Endothelial cell (in vitro differentiated cells): ENCODE measurements around the gene SGSH. TPM values are rescaled to one million over a fixed set of nuclear protein-coding genes. Genes with fewer than 3 reads are reported as not detected.

Source experiments
- DNase-seq: peaks from one replicate; pipeline ENCODE4 v3.0.0; 2021; ENCODE audit warnings: low spot score
- H3K27ac Mint-ChIP-seq: one replicate; pipeline ENCODE4 v1.8.0; 2021; ENCODE audit warnings: mixed read lengths, inconsistent platforms; ENCODE audit not compliant: unreplicated experiment
- H3K27me3 Mint-ChIP-seq: one replicate; pipeline ENCODE4 v1.8.0; 2021; ENCODE audit warnings: mild to moderate bottlenecking, moderate library complexity, mixed read lengths, inconsistent platforms; ENCODE audit not compliant: unreplicated experiment
- H3K36me3 Mint-ChIP-seq: one replicate; pipeline ENCODE4 v1.8.0; 2021; ENCODE audit warnings: mild to moderate bottlenecking, low read depth, mixed read lengths, inconsistent platforms; ENCODE audit not compliant: unreplicated experiment
- H3K4me1 Mint-ChIP-seq: one replicate; pipeline ENCODE4 v1.8.0; 2021; ENCODE audit warnings: mild to moderate bottlenecking, mixed read lengths, inconsistent platforms; ENCODE audit not compliant: unreplicated experiment
- H3K4me3 Mint-ChIP-seq: one replicate; pipeline ENCODE4 v1.8.0; 2021; ENCODE audit warnings: mild to moderate bottlenecking, mixed read lengths, inconsistent platforms; ENCODE audit not compliant: unreplicated experiment
- H3K9me3 Mint-ChIP-seq: one replicate; pipeline ENCODE4 v1.8.0; 2021; ENCODE audit warnings: mixed read lengths, inconsistent platforms; ENCODE audit not compliant: unreplicated experiment
- CTCF ChIP-seq: fragments of 200-600 bp; sonication (generic); IDR thresholded peaks from one replicate; pipeline ENCODE4 v1.5.0; 2021; ENCODE audit warnings: antibody characterized with exemption; ENCODE audit not compliant: unreplicated experiment
- total RNA-seq: library from RNA; stranded (reverse); fragmentation: NEBNext Ultra II Directional; extraction: Animal tissue kit (Norgen Biotek cat#: 25700); gene quantifications from one replicate; pipeline ENCODE4 v1.2.1, GENCODE V29; 2021; ENCODE audit not compliant: unreplicated experiment

Gene SGSH
- total RNA-seq, 1 donor from 2014 or later: 76.0 TPM

- Mint-ChIP-seq H3K36me3 (peaks cover 12% of the 10 kb centered on the region), H3K4me3 (no peak overlapping the region), H3K4me1 (peaks cover 1% of the 10 kb centered on the region), H3K27ac (no peak overlapping the region), H3K9me3 (no peaks in the 10 kb centered on the region), H3K27me3 (peaks cover 7% of the 10 kb centered on the region)
- TF ChIP-seq CTCF: no peak
- DNase-seq: no peak
These were observed 28.1 kb upstream of the SGSH start for GRCh38 chr17:80248001-80248893.

DNA sequence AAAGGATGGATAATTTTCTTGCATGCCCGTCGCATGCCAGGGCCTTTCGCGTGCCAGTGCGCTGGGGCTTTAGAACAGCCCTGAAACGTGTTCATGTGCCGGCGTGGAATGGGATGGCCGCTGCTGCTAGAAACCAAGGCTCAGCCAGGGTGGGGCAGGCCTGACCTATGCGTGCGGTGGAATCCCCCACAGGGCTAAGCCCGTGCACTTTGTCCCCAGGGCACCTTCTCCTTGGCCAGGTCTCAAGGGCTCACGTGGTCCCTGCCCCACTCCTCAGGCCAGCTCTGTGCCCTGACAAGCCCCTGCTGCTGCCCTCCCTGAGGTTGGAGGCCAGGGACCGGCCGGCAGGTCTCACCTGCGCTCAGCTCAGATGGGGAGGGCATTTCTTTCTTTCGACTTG is 27.4 kb upstream of the SGSH start:
- Mint-ChIP-seq H3K27ac (no peak overlapping the region), H3K4me1 (no peaks in the 10 kb centered on the region), H3K9me3 (no peaks in the 10 kb centered on the region), H3K36me3 (peaks cover 14% of the 10 kb centered on the region), H3K27me3 (peaks cover 7% of the 10 kb centered on the region), H3K4me3 (no peak overlapping the region)
- no peak for DNase-seq
- no peak for TF ChIP-seq CTCF

DNA sequence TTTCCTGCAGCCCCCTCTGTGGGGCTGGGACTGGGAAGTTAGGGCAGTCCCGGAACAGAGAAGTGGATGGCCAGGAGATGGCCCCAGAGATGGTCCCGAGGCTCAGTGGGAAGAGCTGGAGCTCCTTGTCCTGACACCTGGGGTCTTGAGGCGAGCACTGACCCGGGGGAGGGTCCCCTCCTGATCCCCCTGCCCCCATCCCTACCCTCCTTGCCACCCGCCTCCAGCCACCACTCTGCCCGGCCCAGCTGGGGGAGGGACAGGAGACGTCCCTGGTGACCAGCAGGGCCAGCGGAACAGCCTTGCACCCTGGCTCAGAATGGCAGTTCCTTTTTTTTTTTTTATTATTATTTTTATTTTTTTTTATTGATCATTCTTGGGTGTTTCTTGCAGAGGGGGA is 26.6 kb upstream of the SGSH start:
- H3K36me3 Mint-ChIP-seq: peaks cover 14% of the 10 kb centered on the region
- TF ChIP-seq CTCF: no peak
- H3K9me3 Mint-ChIP-seq: no peaks in the 10 kb centered on the region
- peaks cover 7% of the 10 kb centered on the region for H3K27me3 Mint-ChIP-seq
- no peaks in the 10 kb centered on the region for H3K4me1 Mint-ChIP-seq
- no peak overlapping the region for H3K27ac Mint-ChIP-seq
- H3K4me3 Mint-ChIP-seq: no peak overlapping the region
- no peak for DNase-seq

- H3K27ac Mint-ChIP-seq: peak overlapping the region; percentile 53
- no peaks in the 10 kb centered on the region for H3K4me1 Mint-ChIP-seq
- H3K27me3 Mint-ChIP-seq: peaks cover 7% of the 10 kb centered on the region
- no peak for TF ChIP-seq CTCF
- DNase-seq: no peak
- H3K36me3 Mint-ChIP-seq: peaks cover 19% of the 10 kb centered on the region
- no peaks in the 10 kb centered on the region for H3K9me3 Mint-ChIP-seq
- peak overlapping the region; percentile 81 for H3K4me3 Mint-ChIP-seq
These were observed 26.1 kb upstream of the SGSH start for GRCh38 chr17:80246266-80246681.

DNA sequence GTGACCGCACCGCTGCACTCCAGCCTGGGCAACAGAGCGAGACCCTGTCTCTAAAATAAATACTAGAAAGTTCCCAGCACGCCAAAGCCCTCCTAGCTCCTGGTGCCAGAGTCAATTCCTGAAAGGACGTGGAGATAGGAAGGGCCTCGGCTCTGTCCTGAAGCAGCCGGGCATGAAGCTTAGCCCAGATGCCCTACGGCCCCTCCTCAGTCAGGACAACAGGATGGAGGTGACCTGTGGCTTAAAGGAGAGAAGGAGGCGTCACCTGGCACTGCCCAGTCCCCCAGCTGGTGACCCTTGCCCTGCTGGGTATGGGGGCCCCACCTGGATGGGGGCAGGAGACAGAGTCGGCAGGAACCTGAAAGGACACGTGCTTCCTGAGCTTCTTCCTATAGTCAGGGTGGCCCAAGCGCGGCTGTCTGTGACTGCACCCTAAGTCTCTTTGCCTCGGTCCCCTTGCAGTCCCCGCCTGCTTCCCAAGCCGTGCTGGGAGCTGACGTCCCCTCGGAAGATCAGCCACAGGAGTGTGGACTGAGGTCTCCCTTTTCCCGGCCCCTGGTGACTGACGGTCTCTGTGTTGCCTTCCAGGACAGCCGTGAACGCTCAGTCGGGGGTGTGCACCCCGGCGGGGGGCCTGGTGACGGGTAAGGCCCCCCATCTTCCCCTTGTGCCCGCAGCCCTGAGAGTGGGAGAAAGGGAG is 25.6 kb upstream of the SGSH start:
- DNase-seq: no peak
- TF ChIP-seq CTCF: no peak
- peaks cover 7% of the 10 kb centered on the region for H3K27me3 Mint-ChIP-seq
- H3K4me3 Mint-ChIP-seq: peak overlapping the region; percentile 34
- H3K36me3 Mint-ChIP-seq: peaks cover 20% of the 10 kb centered on the region
- no peaks in the 10 kb centered on the region for H3K4me1 Mint-ChIP-seq
- H3K27ac Mint-ChIP-seq: peak overlapping the region; percentile 57
- no peaks in the 10 kb centered on the region for H3K9me3 Mint-ChIP-seq
